Tibial artery (tissue), 4 donors: Measurements from ENCODE around the gene ZNF138.

Source experiments
- DNase-seq, 2 donors: peaks; one replicate each; pipeline ENCODE4 v3.0.0-alpha.2; 2019
- H3K27ac ChIP-seq, 2 donors: fragments of 200-600 bp; sonication (generic) in 1 of 2; 1 replicate in 1 of 2; 2 replicates in 1 of 2; pipeline ENCODE4 v1.5.1; 2018 to 2019; ENCODE audit warnings: mild to moderate bottlenecking in 1 of 2
- H3K27me3 ChIP-seq, 2 donors: fragments of 200-600 bp; sonication (generic) in 1 of 2; one replicate each; pipeline versions ENCODE4 v1.5.1 to v1.6.0; 2016 to 2019
- H3K36me3 ChIP-seq, 3 donors: fragments of 200-600 bp; sonication (generic) in 2 of 3; one replicate each; pipeline ENCODE4 v1.5.1; 2016 to 2019; ENCODE audit warnings: mild to moderate bottlenecking in 2 of 3
- H3K4me1 ChIP-seq, 4 donors: fragments of 200-600 bp; sonication (generic) in 2 of 4; 1 replicate in 3 of 4; 2 replicates in 1 of 4; pipeline ENCODE4 v1.5.1; 2016 to 2019
- H3K4me3 ChIP-seq, 2 donors: fragments of 200-600 bp; sonication (generic) in 1 of 2; 1 replicate in 1 of 2; 2 replicates in 1 of 2; pipeline ENCODE4 v1.5.1; 2018 to 2019; ENCODE audit warnings: mild to moderate bottlenecking in 2 of 2
- H3K9me3 ChIP-seq, 3 donors: fragments of 200-600 bp; sonication (generic) in 1 of 3; one replicate each; pipeline ENCODE4 v1.5.1; 2016 to 2019
- CTCF ChIP-seq, 2 experiments: fragments of 200-600 bp in 1 of 2; fragments of 450-650 bp in 1 of 2; IDR thresholded peaks; one replicate each; pipeline ENCODE4 v1.5.1; 2017 to 2019; ENCODE audit warnings: antibody characterized with exemption in 2 of 2, mild to moderate bottlenecking in 1 of 2, moderate library complexity in 1 of 2
- intact Hi-C: fragments of 100-400 bp; cut with DNase I; formaldehyde crosslinking; loops from one replicate; pipeline ENCODE4 v1.15.0; 2023; ENCODE audit warnings: low total_unique reads

The ZNF138 gene

GRCh38 chr7:64870656-64871055 lies 76.4 kb downstream of the ZNF138 start:
- Histone ChIP-seq H3K27me3 (peaks cover 0 to 6% of the 10 kb centered on the region in 2 donors), H3K4me1 (no peaks in the 10 kb centered on the region), H3K27ac (no peak overlapping the region), H3K36me3 (no peaks in the 10 kb centered on the region), H3K4me3 (no peak overlapping the region), H3K9me3 (no peaks in the 10 kb centered on the region)
- DNase-seq, result no peak
- no peak for TF ChIP-seq CTCF (IDR thresholded peaks at IDR 0.05)
- intact Hi-C loops, result no loop called here

GRCh38 chr7:64871761-64872160 lies 77.5 kb downstream of the ZNF138 start:
- Histone ChIP-seq H3K36me3 (no peaks in the 10 kb centered on the region), H3K27me3 (peaks cover 0 to 6% of the 10 kb centered on the region in 2 donors), H3K9me3 (no peaks in the 10 kb centered on the region), H3K27ac (no peak overlapping the region), H3K4me3 (no peak overlapping the region), H3K4me1 (peaks cover 0 to under 1% (median 0%) of the 10 kb centered on the region in 4 donors)
- DNase-seq, result no peak
- intact Hi-C loops, result no loop called here
- no peak for TF ChIP-seq CTCF (IDR thresholded peaks at IDR 0.05)

GRCh38 chr7:64872351-64873154 lies 78.3 kb downstream of the ZNF138 start:
- TF ChIP-seq CTCF (IDR thresholded peaks at IDR 0.05), result no peak
- Histone ChIP-seq H3K4me1 (peaks cover 0 to 8% (median 2%) of the 10 kb centered on the region in 4 donors), H3K27me3 (peaks cover 0 to 6% of the 10 kb centered on the region in 2 donors), H3K9me3 (no peaks in the 10 kb centered on the region), H3K36me3 (no peaks in the 10 kb centered on the region), H3K4me3 (no peak overlapping the region), H3K27ac (no peak overlapping the region)
- peak in 1 of 2 donors; percentile 60 for DNase-seq
- intact Hi-C loops, result no loop called here

- Histone ChIP-seq H3K4me3 (no peak overlapping the region), H3K4me1 (peaks cover 0 to 8% (median 2%) of the 10 kb centered on the region in 4 donors), H3K27ac (no peak overlapping the region), H3K9me3 (no peaks in the 10 kb centered on the region), H3K27me3 (peaks cover 0 to 6% of the 10 kb centered on the region in 2 donors), H3K36me3 (no peaks in the 10 kb centered on the region)
- DNase-seq, result peak in 1 of 2 donors; percentile 42
- intact Hi-C loops, result no loop called here
- no peak for TF ChIP-seq CTCF (IDR thresholded peaks at IDR 0.05)
Measured at GRCh38 chr7:64873155-64873500, 78.9 kb downstream of the ZNF138 start.

GRCh38 chr7:64873517-64873916 lies 79.3 kb downstream of the ZNF138 start:
- Histone ChIP-seq H3K27me3 (peaks cover 0 to 6% of the 10 kb centered on the region in 2 donors), H3K36me3 (no peaks in the 10 kb centered on the region), H3K4me3 (no peak overlapping the region), H3K4me1 (peaks cover 0 to 8% (median 2%) of the 10 kb centered on the region in 4 donors), H3K27ac (no peak overlapping the region), H3K9me3 (no peaks in the 10 kb centered on the region)
- TF ChIP-seq CTCF (IDR thresholded peaks at IDR 0.05), result no peak
- intact Hi-C loops, result no loop called here
- no peak for DNase-seq
